Endothelial cell of umbilical vein (primary cell): Measurements from ENCODE around the gene PLA2G6.

Experiments used
- CTCF ChIP-seq, 2 donors: IDR thresholded peaks; 1 replicate in 1 of 2; 2 replicates in 1 of 2; pipeline ENCODE4 v1.5.1; 2011; ENCODE audit warnings: low read length in 2 of 2, mild to moderate bottlenecking in 2 of 2, moderate library complexity in 2 of 2, control low read depth in 1 of 2, inconsistent platforms in 1 of 2, low read depth in 1 of 2; ENCODE audit not compliant: insufficient read depth in 1 of 2; ENCODE audit errors: extremely low read depth in 1 of 2
- POLR2AphosphoS5 ChIP-seq: IDR thresholded peaks from 2 replicates; pipeline ENCODE4 v1.6.1; 2012; ENCODE audit warnings: low read depth, mild to moderate bottlenecking, control low read depth, low read length, moderate library complexity; ENCODE audit not compliant: insufficient read depth

GRCh38 chr22:38163844-38164550 is 17.6 kb downstream of the PLA2G6 start:
- TF ChIP-seq CTCF (IDR thresholded peaks at IDR 0.05; ENCODE audit: extremely low read depth in 1 of 2, insufficient read depth in 1 of 2, low read depth in 1 of 2, low read length in 2 of 2) (no peak), POLR2AphosphoS5 (no peak)
